Measurements from ENCODE around the gene COL11A1. TPM values are rescaled to one million over a fixed set of nuclear protein-coding genes. Genes with fewer than 3 reads are reported as not detected.
"Not testable (repeated sequence)": the region's sequence is repeated elsewhere in the genome, so short reads cannot be mapped to it uniquely, and the experiment has no call there.

The COL11A1 gene
- polyA plus RNA-seq, 1 experiment = 8.2 TPM

DNA sequence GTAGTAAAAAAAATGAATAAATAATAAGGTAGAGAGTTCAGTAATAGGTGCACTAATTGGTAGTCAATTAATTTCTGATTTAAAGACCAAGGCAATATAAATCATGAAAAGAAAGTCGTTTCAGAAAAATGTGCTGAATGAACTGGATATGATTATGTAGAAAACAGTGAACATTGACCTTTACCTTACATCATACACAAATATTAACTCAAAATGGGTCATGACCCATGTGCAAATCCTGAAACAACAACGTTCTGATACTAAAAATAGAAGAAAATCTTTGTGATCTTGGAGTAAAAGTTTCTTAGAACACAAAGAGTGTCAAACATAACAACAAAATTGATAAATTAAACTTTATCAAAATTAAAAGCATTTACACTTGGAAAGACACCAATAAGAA lies 39.1 kb downstream of the COL11A1 start:
- TF ChIP-seq, protein P1, sequence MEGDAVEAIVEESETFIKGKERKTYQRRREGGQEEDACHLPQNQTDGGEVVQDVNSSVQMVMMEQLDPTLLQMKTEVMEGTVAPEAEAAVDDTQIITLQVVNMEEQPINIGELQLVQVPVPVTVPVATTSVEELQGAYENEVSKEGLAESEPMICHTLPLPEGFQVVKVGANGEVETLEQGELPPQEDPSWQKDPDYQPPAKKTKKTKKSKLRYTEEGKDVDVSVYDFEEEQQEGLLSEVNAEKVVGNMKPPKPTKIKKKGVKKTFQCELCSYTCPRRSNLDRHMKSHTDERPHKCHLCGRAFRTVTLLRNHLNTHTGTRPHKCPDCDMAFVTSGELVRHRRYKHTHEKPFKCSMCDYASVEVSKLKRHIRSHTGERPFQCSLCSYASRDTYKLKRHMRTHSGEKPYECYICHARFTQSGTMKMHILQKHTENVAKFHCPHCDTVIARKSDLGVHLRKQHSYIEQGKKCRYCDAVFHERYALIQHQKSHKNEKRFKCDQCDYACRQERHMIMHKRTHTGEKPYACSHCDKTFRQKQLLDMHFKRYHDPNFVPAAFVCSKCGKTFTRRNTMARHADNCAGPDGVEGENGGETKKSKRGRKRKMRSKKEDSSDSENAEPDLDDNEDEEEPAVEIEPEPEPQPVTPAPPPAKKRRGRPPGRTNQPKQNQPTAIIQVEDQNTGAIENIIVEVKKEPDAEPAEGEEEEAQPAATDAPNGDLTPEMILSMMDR (IDR thresholded peaks at IDR 0.05; ENCODE audit: low read depth, low read length) = no peak
- Histone ChIP-seq H3K4me3 (ENCODE audit: low read depth, low read length) (no peak overlapping the region), H3K27me3 (ENCODE audit: control insufficient read depth, insufficient read depth, low read length) (no peaks in the 10 kb centered on the region), H3K27ac (ENCODE audit: low read depth, low read length) (no peak overlapping the region), H3K9me3 (ENCODE audit: control insufficient read depth, insufficient read depth, low read length) (no peaks in the 10 kb centered on the region; the same call in 1 of the 2 replicates)
- ChIA-PET CTCF (interaction anchor here (1.8 kb wide), 1 partner anchor 38 kb away, joined by 4 read pairs; no protein-coding TSS in a partner anchor), POLR2A (no interaction called here)
- no peak for DNase-seq (ENCODE audit: low read depth, low spot score)

DNA sequence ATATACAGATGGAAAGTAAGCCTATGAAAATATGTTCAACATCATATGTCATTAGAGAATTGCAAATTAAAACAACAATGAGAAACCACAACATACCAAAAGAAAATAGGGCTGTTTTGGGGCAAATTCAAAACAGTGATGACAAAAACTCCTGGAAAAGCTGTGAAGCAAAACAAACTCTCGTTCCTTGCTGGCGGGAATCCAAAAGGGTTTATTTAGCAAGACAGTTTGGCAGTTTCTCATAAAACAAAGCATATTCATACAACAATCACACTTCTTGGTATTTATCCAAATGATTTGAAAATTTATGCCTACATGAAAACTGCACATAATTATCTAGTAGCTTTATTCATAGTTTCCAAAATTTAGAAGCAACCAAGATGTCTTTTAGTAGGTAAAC lies 44.4 kb downstream of the COL11A1 start:
- Histone ChIP-seq H3K27me3 (ENCODE audit: control insufficient read depth, insufficient read depth, low read length) (no peaks in the 10 kb centered on the region), H3K9me3 (ENCODE audit: control insufficient read depth, insufficient read depth, low read length) (no peaks in the 10 kb centered on the region; the same call in 1 of the 2 replicates), H3K27ac (ENCODE audit: low read depth, low read length) (no peak overlapping the region), H3K4me3 (ENCODE audit: low read depth, low read length) (no peak overlapping the region)
- POLR2A ChIA-PET = no interaction called here
- DNase-seq (ENCODE audit: low read depth, low spot score) = no peak
- CTCF ChIA-PET = no interaction called here
- TF ChIP-seq, protein P1 (IDR thresholded peaks at IDR 0.05; ENCODE audit: low read depth, low read length) = no peak

- Histone ChIP-seq H3K27ac (ENCODE audit: low read depth, low read length) (no peak overlapping the region), H3K27me3 (ENCODE audit: control insufficient read depth, insufficient read depth, low read length) (no peaks in the 10 kb centered on the region), H3K4me3 (ENCODE audit: low read depth, low read length) (no peak overlapping the region), H3K9me3 (ENCODE audit: control insufficient read depth, insufficient read depth, low read length) (no peaks in the 10 kb centered on the region)
- no peak for DNase-seq (ENCODE audit: low read depth, low spot score)
- POLR2A ChIA-PET = no interaction called here
- TF ChIP-seq, protein P1 (IDR thresholded peaks at IDR 0.05; ENCODE audit: low read depth, low read length) = no peak
- CTCF ChIA-PET = no interaction called here
These were observed 49.9 kb downstream of the COL11A1 start for GRCh38 chr1:103058391-103058790.

DNA sequence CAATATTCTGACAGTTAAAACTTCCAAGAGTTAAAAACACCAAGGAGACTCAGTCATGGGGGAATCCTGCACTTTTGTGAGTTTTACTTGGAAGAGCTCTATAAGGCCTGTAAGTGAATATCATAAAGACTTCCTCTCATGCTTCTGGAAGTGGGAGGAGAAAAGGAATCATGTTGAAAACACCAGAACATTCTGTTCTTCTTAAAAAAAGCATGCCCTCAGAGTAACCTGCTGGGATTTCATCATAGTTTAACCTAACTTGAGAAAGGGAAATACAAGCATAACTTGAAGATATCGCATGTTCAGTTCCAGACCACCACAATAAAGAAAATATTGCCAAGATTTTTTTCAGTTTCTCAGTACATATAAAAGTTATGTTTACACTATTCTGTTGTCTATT lies 51.9 kb downstream of the COL11A1 start:
- H3K27me3 ChIP-seq (ENCODE audit: control insufficient read depth, insufficient read depth, low read length) = no peaks in the 10 kb centered on the region
- TF ChIP-seq, protein P1 (IDR thresholded peaks at IDR 0.05; ENCODE audit: low read depth, low read length) = no peak
- no peak overlapping the region for H3K27ac ChIP-seq (ENCODE audit: low read depth, low read length)
- ChIA-PET POLR2A (no interaction called here), CTCF (no interaction called here)
- no peaks in the 10 kb centered on the region for H3K9me3 ChIP-seq (ENCODE audit: control insufficient read depth, insufficient read depth, low read length)
- no peak for DNase-seq (ENCODE audit: low read depth, low spot score)
- no peak overlapping the region for H3K4me3 ChIP-seq (ENCODE audit: low read depth, low read length)

DNA sequence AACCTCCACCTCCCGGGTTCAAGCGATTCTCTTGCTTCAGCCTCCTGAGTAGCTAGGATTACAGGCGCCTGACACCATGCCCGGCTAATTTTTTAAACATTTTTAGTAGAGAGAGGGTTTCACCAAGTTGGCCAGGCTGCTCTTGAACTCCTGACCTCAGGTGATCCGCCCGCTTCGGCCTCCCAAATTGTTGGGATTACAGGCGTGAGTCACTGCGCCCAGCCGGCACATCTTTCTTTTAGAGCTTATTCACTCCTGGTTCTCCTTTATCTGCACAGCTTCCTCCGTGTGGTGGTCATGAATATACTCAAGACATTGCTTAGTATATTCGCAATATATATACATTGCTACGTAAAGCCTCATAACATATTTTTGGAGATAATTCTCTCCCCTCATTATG lies 80.2 kb downstream of the COL11A1 start:
- H3K4me3 ChIP-seq (ENCODE audit: low read depth, low read length); H3K27ac ChIP-seq (ENCODE audit: low read depth, low read length); CTCF ChIA-PET; POLR2A ChIA-PET; H3K27me3 ChIP-seq (ENCODE audit: control insufficient read depth, insufficient read depth, low read length); H3K9me3 ChIP-seq (ENCODE audit: control insufficient read depth, insufficient read depth, low read length); DNase-seq (ENCODE audit: low read depth, low spot score): not testable (repeated sequence)
